Islet precursor cell (in vitro differentiated cells): ENCODE data around the gene ROR1.

Source experiments
- DNase-seq: peaks from one replicate; pipeline ENCODE4 v3.0.0-alpha.2; 2018

The ROR1 gene

DNA sequence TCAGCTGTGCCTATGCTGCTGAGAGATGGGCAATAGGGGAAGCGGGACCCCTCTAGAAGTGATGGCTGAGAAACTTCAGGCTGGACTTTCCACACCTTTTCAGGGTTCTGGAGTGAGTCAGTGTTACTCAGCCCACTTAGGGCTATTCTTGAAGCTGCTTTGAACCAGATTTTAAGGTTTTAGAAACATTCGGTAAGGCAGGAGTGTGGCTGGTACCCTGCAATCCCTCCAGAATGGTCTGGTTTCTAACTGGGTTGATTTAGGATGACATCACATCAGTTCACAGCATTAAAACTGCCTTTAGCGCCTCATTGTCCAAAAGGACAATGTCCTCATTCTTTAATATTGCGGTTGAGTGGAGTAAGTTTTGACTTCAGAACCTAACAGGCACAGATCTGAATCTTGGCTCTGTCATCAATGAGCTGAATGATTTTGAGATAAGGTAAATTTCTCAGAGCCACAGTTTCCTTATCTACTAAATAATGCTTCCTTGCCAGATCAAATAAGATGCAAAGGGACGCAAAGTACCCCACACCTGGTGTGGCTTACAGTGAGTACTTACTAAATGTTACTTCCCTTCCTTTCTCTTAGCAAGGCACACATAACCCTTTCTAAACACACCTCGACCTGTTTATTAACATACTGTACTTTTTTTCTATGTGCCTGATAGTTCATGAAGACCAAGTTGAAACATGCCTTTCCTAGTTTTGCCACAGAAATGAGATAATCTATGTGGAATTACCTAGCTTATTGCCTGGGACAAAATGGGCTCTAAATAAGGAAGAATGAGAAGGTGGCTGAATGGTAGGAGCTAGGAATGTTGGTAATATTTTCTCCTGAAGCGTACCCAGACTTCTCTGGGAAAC, 209.8 kb downstream of the ROR1 start:
- DNase-seq = peak; percentile 59

DNA sequence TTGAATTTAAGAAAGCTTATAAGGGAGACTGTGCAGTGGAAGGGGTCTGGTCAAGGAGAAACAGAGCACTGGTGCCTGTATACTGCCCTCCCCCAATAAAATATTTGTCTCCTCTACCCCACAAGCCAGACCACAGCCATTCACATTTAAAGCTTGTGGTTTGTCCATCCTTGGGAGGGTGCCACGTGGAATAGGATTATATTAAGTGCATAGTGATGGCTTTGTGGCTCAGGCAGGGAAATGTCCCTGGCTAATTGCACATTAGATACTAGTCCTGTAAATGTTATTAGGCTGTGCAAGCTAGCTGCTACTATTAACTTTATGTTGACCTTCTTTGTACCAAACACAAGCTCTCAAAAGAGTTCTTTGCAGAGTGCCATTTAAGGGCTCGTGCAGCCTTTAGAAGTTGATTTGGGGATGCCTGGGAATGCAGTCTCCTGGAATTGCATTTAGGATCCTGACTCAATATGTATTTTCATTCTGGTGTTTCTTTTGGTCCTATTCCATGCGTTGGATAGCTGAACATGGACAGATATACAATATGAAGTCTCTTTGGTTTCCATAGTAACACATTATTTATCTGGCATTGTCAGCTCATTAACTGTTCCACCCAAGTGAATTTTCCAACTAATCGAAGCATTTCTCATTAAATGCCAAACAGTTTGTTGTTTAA, 210.6 kb downstream of the ROR1 start:
- peak; percentile 82 for DNase-seq

DNA sequence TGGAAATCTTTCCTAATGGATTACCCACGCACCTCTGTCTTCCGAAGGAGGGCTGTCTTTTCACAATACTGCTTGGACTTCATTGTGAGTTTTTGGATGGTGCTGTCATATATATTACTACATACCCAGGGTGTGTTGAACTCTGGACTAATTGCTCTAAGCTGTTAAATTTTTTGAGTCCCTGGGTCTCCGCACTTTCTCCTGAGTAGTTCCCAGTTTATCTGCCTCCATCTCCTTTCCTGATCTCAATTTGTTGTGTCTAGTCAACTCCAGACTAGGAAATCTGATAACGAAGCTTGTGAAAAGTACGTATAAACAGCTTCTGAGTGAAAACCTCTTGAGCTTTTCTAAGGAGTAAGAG, 211.1 kb downstream of the ROR1 start:
- peak; percentile 58 for DNase-seq

DNA sequence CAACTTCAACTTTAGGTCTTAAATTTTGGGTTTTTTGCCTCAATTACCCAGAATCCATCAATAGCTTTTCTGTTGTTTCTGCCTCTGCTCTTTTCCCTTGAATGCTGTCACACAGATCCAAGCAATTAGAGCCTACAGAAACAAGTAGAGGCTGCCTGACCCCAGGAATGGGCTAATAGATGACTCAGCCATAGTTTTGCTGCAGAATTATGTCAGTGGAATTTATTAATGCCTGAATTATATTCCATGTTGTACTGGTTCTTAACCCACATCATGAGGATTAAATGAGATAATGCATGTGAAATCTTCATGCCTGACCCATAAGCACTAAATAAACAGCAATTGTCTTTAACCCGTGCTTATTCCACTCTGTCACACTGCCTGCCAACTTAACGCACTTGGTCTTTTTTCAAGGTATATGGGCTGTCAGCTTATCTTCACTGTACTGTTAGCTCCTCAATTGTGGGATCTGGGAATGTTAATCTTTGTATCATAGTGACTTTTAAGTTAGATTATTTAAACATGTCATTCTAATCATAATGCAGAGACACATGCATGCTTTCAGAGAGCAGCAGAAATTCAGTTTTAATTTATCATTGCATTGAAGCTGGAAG, 213.3 kb downstream of the ROR1 start:
- DNase-seq = peak; percentile 63

DNA sequence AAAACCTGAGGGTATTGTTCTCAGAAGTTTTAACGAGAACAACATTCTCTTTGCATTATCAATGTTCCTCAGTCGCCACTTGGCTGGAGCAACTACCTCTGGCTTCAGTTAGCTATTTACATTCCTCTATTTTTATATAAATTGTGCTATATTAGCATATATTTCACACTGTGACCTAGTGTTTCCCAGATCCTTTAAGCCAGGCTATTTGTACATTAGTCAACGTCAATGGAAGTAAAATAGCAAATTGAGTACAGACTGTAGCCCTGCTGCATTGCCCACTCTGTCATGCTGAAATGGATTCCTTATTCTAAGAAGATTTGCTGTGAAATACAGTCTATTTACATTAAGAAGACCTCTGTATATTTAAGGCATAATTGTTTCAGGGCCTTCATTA, 213.8 kb downstream of the ROR1 start:
- no peak for DNase-seq

DNA sequence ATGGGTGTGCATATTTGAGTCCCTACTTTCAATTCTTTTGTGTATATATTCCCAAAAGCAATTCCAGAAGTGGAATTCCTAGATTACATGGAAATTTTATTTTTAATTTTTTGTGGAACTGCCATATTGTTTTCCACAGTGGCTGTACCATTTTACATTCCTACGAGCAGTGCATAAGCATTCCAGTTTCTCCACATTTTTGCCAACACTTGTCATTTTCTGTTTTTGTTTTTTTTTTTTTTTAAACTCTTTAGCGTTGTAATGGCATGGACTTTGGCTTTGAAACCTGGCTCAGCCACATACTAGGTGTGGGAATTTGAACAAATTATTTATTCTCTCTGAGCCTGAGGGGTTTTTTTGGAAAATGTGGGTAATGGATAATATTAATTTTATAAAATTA, 215.1 kb downstream of the ROR1 start:
- no peak for DNase-seq

DNA sequence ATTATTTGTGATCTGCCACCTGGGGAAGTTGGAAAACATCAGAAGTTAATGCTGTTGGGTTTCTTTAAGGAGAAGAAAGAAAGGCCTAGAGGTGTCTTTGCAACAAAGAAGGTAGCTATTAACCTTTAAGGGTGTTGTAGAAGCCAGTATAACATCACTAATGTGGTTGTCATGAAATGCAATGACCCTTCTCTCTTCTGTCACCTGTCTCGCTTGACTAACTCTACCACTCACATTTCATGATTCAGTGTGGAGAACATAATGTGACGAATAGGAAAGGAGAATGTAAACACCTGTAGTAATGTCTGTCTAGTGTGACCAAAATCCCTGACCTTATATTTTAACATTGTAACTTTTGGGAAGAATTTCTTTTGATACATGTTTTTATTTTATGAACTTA, 217.9 kb downstream of the ROR1 start:
- no peak for DNase-seq

DNA sequence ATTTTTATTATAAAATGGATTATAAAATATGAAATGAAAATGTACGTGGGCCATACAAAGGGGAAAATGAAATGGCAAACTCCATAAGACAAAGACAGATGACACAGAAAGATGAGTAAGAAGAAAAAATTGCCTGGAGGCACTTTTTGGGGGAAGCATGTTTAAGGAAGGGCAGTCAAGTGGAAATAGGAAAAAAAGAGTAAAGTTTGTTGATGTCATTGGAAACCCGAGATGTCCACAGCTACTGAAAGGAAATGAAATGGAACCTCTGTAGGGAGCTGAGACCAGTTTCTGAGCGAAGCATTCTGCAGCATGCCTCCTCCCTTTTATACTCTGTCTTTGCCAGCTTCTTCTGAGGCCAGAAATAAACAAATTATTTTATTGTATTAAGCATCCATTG, 226.2 kb downstream of the ROR1 start:
- no peak for DNase-seq

DNA sequence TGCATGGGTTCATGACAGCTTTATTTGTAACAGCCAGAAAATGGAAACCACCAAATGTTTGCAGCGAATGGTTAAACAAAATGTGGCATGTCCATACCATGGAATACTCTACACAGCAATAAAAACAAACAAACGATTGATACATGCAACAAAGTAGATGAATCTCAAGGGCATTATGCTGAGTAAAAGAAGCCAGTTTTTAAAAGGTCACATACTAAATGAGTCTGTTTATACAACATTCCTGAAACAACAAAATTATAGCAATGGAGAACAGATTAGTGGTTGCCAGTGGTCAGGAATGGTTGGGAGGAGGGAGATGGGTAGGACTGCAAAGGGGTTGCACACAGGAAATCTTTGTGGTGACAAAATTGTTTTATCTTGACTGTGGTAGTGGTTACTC, 227.2 kb downstream of the ROR1 start:
- no peak for DNase-seq

DNA sequence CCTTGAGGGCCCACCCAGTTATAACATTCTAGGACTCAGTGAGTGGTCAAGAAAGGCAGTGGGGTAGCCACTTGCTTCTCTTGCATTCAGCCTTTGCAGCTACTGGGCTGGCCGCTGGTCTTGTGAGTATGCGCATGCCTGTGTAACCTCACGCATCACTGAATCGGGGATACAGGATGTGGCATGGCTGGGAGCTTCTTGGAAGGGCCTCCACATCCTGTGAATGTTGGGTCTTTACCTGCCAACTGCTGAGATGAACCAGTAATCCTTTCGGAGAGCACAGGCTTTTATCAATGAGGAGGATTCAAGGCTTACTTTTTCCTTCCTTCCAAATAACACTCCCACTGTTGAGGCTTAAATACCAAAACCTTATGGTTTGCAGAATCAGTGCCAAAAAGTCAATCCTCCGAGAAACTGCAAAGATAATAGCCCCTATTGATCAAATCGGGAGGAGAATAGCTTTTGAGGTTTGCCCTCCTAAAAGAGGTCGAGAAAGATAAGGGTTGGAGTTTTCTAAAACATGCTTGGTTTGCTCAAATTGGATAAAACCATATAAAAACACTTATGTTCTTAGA, 230.7 kb downstream of the ROR1 start:
- DNase-seq = peak; percentile 65

DNA sequence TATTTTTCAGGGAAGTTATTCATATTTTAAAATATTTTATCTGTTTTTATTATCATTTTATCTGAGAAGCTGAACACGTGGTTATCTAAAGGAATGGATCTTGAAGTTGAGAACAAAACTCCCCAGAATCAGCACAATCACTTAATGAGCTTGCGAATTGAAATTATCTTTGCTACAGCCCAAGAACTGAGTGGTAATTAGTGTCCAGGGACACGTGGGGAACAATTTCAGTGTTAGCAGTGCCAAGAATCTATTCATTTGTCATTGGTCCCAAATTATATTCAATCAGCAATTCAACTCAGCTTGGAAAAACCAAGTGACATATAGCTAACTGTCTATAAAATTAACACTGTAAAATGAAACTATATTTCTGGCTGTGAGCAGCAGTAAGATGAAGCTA, 232.0 kb downstream of the ROR1 start:
- DNase-seq = no peak

DNA sequence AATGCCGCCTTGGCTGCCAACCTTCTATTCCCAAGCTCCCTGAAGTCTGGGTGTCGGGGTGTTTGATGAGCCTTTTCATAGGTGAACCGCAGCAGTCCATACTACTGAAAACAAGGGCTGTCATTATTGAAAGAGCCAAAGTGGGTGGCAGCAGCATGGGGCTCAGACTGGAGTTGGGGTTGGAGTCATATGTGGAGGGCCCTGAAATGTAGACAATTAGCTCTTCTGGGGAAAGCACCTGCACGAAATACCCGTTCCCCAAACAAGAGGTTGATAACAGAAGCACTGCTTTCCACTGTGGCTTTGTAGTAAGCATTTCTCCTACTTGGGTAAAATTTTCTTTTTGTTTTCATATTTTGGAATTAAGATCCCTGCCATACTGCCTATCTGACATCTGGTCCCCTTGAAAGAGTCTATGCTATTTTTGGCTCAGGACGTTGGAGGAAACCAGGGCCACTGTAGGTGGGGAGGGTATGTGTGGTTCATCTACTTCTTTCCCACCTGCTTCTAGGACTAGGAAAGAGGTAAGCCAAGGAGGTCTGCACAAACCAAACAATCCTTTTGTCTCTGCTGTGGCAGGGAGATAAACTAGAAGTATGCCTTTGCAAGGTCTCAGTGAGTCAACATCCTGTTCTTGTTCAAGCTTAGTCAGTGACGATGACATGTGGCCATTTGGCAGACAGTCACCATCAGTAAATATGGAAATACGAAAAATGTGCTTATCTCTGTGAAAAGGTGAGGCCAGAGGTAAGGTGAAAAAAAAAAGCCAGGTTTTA, 232.6 kb downstream of the ROR1 start:
- peak; percentile 75 for DNase-seq

DNA sequence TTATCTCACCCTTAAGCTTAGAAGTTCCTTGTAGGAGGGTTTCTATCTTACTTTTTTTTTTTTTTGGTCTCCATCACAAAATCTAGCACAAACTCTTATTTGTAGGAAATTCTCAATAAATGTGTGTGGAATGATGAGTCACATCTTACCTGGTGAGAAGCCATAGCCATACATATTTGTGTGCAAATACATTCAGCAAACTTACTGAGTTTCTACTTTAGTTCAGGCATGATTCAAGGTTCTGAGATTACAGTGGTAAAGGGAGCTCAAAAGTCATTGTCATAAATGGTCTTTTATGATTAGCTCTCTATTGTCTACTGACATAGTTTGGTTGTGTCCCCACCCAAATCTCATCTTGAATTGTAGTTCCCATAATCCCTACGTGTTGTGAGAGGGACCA, 236.5 kb downstream of the ROR1 start:
- no peak for DNase-seq

DNA sequence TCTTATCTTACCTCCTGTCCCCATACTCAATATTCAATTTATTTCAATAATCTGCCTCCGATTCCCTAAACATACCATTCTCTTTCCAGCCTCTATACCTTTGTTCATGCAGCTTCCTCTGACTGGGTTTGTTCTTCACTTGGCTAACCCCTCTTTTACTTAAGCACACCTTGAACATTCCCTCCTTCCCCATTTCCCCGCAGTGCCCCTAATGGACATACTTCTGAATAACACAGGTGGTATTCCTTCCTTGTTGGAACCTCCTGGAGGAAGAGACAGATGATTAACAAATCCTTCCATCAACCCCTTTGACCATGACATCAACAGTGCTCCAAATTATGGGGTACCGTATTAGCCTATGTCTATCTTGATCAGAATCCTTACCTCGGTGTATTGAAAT, 239.6 kb downstream of the ROR1 start:
- no peak for DNase-seq

DNA sequence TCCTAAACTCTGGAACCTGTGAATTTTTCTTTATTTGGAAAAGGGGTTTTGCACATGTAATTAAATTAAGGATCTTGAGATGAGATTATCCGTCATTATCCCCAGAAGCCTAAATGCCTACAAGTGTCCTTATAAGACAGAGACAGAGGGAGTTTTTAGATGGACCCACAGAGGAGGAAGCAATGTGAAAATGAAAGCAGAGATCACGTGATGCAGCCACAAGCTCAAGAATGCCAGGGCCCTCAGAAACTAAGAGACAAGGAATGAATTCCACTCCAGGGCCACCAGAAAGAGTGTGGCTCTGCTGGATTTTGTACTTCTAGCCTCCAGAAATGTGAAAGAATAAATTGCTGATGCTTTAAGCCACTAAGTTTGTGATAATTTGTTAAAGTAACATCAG, 246.0 kb downstream of the ROR1 start:
- no peak for DNase-seq

DNA sequence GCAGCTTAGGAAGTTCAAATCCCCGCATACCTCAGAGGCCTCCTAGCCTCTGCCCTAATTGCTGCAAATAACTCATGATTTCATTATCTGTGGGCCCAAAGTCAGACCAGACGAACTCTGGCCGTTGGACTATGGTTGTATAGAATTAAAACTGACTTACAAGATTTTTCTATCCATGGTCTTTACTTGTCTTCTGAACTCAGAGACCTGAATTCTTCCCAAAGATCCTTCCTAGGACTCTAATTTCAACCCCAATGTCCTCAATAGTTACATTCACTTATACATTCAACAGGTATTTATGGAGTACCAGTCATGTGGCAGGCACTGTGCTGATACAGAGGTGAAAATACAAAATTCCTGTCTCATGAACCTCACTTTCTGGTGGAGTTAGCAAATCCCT, 247.2 kb downstream of the ROR1 start:
- DNase-seq = no peak

DNA sequence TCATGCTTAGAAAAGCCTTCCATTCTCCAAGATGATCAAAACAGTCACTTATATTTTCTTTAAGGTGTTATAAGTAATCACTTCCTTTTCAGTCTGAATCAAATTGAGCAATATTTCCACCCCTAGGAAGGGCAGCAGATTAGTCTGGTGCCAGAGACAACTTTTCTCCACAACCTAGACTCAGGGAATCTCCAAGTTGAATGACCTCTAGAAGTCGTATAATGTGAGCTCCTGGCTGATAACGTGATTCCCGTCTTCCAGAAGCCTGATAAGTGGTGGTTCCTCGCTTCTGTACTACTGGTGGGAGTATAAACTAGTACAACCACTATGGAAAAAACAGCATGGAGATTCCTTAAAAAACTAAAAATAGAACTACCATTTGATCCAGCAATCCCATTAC, 251.2 kb downstream of the ROR1 start:
- no peak for DNase-seq

DNA sequence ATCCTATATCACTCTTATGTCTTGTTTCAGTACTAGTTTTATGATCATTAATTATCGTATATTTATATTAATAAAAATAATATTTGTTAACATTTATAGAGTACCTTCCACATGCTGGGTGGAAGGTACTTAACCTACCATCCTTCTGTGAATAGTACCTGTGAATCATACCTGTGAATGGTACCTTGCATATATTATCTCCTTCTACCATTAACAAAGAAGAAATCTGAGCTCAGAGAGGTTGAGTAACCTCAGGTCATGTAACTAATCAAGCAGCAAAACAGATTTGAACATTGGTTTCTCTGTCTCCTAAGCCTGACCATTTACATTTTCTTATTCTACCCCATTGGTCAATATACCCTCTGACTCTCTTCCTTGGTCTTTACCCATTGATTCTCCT, 255.2 kb downstream of the ROR1 start:
- DNase-seq = no peak

DNA sequence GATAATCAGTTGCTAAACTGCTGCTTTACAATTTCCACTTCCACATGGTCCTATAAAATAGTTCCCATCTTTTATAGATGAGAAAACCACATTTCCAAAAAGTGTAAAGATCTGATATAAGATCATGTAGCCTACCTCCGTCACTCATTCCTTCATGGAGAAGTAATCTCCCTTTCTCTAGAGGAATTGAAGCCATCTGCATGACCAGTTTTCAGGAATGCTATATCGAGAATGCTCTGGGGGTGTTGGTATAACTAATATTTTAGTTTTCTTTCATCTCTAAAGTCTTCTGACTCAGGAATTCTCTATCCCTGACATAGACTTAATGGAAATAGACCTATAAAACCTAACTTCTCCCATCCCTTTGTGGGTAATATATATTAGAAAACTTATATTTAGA, 256.6 kb downstream of the ROR1 start:
- DNase-seq = no peak

DNA sequence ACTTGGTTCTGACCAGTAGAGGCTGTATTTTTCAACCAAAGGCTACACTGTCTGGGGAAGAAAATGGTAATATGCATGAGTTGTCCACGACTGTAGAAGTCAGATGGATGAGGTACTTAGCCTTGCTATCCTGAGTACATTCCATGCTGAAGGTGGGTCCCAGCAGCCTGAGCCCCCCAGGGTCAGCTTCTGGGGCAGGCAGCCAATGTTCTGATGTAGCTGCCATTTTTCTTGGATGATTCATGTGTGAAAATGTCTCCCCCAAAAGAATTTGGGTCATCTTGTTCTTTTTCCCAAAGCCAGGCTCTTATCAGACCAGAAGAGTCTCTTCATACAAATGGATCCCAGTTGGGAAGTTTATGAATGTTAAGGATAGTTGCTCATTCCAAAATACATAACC, 257.4 kb downstream of the ROR1 start:
- no peak for DNase-seq

DNA sequence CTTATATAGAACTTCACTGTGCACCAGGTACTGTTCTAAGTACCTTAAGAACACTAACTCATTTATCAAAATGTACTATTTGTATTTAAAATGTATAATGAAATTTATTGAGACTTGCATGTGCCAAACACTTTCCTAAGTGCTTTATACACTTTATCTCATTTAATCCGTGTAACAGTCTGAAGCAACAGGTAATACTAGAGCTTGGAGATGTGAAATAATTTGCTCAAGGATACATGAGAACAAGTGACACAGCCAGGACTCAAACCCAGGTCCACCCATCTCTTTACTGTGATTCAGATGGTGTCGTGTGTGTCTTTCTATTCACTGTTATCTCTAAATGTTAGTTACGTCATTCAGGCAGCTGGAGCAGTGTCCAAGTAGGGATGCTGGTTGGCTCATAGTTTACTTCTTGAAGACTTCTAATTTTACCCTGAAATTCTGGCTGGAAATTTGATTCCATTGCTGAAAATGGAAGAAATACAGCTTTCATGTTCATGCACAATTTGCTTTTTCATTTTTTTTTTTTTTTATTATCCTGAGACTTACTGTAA, 259.9 kb downstream of the ROR1 start:
- DNase-seq = no peak

DNA sequence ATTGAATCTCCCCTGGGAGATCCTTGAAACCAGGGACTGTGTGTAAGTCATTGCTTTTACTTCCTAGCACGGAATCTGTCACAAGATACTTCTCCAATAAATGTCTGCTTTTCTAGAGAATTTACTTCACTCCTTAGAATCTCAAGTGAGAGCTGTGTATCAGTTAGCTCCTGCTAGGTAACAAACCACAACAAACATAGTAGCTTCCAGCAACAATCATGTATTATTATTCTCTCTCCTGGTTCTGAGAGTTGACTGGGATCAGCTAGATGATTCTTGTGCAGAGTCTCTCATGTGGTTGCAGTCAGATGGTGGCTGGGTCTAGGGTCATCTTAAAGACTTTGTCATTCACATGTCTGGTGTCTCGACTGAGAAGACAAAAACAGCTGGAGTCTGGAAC, 262.7 kb downstream of the ROR1 start:
- no peak for DNase-seq

DNA sequence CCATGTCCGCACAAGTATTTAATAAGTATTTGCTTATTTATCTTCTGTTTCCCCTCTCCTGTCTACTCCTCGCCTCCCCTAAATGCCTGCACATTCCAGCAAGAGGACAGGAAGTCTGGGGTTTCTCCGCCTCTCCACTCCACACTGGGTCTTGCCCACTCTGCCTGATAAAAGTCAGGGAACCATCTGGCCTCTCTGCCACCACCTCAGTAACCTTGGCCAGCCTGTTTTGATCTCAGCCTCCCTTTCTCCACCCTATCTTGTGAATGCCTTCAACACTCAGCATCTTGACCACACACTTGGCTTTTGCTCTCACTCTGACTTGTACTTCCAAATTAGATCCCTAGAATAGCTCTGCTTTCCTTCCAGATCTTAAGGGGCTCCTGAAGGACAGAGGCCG, 264.3 kb downstream of the ROR1 start:
- no peak for DNase-seq
